ENCODE measurements around the gene NBPF11.
"Not testable (repeated sequence)": the region's sequence is repeated elsewhere in the genome, so short reads cannot be mapped to it uniquely, and the experiment has no call there.

GRCh38 chr1:148150945-148151344, 1.1 kb downstream of the NBPF11 start:
- not testable (repeated sequence) for TF ChIP-seq CTCF, POLR2A (IDR thresholded peaks at IDR 0.05)

Measured in heart left ventricle (tissue), 13 donors.